ENCODE measurements around the gene CD19. TPM values are rescaled to one million over a fixed set of nuclear protein-coding genes. Genes with fewer than 3 reads are reported as not detected.

Gene CD19
- total and polyA plus RNA-seq, 2 of the 8 experiments (the other 6 are each of a cell fraction or from before 2014, with no cell fraction given), result 0.57 to 0.65 TPM

- no peak for TF ChIP-seq EP300 (IDR thresholded peaks at IDR 0.05; ENCODE audit: borderline replicate concordance in 1 of 2, low read depth in 2 of 2, low read length in 2 of 2)
- TF ChIP-seq ASH2L (IDR thresholded peaks at IDR 0.05; ENCODE audit: low read length), result no peak
These were observed 29.9 kb upstream of the CD19 start (continued) for GRCh38 chr16:28901862-28902261.

All from H1 (cell line).